ENCODE data around the gene GPC1.

- TF ChIP-seq POLR2AphosphoS5 (IDR thresholded peaks at IDR 0.05) (no peak), CTCF (IDR thresholded peaks at IDR 0.05 in 8 of 11, conservative IDR thresholded peaks at IDR 0.05 in 3 of 11) (no peak)
Observed at GRCh38 chr2:240459401-240460252, 24.2 kb downstream of the GPC1 start.
